ENCODE data around the gene TMED5. TPM values are rescaled to one million over a fixed set of nuclear protein-coding genes. Genes with fewer than 3 reads are reported as not detected.

The TMED5 gene
- total and polyA plus RNA-seq, 2 experiments from 2014 or later = 15.5 to 26.5 TPM

DNA sequence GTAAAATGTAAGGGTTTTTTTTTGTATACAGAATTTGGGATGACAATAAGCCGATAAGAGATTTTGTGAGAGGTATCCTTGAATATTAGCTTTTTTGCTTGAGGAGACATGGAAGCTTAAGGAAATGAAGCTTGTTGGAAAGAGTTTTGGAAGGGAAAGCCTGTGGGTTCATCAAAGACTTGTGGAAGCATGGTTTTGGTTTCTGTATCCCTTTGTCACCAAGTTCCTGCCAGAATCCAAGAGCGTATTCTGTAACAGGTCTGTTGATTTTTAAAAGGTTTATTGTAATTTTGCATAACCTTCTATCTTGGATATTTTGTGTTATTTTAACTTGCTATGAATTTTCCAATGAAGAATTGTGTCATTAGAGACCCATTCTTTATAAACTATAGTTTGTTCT, 38.1 kb downstream of the TMED5 start:
- Histone ChIP-seq H3K4me3 (no peak overlapping the region), H3K27ac (no peak overlapping the region), H3K27me3 (no peaks in the 10 kb centered on the region), H3K36me3 (peaks cover 33% of the 10 kb centered on the region), H3K9me3 (ENCODE audit: low read depth) (no peaks in the 10 kb centered on the region), H3K4me1 (ENCODE audit: low read depth) (peaks cover 1% of the 10 kb centered on the region)
- TF ChIP-seq, protein P1, sequence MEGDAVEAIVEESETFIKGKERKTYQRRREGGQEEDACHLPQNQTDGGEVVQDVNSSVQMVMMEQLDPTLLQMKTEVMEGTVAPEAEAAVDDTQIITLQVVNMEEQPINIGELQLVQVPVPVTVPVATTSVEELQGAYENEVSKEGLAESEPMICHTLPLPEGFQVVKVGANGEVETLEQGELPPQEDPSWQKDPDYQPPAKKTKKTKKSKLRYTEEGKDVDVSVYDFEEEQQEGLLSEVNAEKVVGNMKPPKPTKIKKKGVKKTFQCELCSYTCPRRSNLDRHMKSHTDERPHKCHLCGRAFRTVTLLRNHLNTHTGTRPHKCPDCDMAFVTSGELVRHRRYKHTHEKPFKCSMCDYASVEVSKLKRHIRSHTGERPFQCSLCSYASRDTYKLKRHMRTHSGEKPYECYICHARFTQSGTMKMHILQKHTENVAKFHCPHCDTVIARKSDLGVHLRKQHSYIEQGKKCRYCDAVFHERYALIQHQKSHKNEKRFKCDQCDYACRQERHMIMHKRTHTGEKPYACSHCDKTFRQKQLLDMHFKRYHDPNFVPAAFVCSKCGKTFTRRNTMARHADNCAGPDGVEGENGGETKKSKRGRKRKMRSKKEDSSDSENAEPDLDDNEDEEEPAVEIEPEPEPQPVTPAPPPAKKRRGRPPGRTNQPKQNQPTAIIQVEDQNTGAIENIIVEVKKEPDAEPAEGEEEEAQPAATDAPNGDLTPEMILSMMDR (IDR thresholded peaks at IDR 0.05; ENCODE audit: low read depth, low read length) = no peak
- no peak for DNase-seq (ENCODE audit: low read depth in 1 of 2, low spot score in 1 of 2)

DNA sequence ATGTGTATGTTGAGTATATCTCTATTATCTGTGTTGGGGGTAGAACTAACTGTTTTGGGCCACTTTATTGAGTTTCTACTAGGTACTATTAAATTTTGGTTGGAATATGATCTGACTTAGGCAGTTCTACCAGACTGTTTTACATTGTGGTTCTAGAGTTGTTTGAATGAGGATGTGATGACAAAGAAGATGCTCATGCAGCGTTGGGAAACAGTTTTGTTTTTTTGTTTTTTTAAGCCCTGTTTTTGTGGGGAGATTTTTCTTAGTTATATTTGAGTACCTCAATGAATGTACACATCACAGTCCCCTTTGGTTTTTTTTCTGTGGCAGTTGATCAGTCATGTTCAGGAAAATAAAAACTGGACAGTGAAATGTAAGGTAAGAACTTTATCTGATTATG, 40.1 kb downstream of the TMED5 start:
- Histone ChIP-seq H3K27ac (no peak overlapping the region), H3K36me3 (peaks cover 52% of the 10 kb centered on the region), H3K27me3 (no peaks in the 10 kb centered on the region), H3K9me3 (ENCODE audit: low read depth) (no peaks in the 10 kb centered on the region), H3K4me1 (ENCODE audit: low read depth) (no peaks in the 10 kb centered on the region), H3K4me3 (no peak overlapping the region)
- DNase-seq (ENCODE audit: low read depth in 1 of 2, low spot score in 1 of 2) = no peak
- TF ChIP-seq, protein P1 (IDR thresholded peaks at IDR 0.05; ENCODE audit: low read depth, low read length) = no peak

DNA sequence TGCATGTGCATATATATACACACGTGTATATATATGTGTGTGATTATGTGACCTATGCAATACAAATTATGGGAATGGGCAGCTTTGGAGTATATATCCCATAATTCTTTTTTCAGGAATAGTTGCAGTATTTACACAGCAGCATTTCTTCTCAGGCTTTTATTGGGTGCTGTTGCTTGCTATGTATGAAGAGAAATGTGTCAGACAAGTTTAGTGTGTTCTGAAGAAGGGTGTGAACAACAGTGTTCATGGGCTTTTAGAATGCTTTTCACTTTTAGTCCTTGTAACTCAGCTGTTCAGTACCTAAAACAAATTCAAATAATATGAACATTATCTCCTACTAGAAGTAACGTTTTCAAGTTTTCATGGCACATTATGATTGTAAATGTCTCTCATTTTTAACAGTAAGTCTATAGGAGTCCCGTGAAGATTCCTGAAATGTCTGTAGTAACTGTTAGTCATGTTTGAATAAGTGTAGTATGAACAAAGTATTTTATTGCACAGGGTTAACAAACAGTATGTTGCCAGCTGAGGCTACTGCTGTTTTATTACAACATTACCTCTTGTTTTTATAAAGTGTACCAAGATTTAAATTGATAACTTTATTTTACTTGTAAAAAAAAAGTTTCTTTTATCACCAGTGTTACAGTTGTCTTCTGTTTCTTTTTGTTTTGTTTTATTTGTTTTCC, 42.5 kb downstream of the TMED5 start:
- Histone ChIP-seq H3K27ac (no peak overlapping the region), H3K4me1 (ENCODE audit: low read depth) (no peaks in the 10 kb centered on the region), H3K27me3 (no peaks in the 10 kb centered on the region), H3K4me3 (no peak overlapping the region), H3K36me3 (peaks cover 62% of the 10 kb centered on the region), H3K9me3 (ENCODE audit: low read depth) (no peaks in the 10 kb centered on the region)
- TF ChIP-seq, protein P1 (IDR thresholded peaks at IDR 0.05; ENCODE audit: low read depth, low read length) = no peak
- DNase-seq (ENCODE audit: low read depth in 1 of 2, low spot score in 1 of 2) = no peak

DNA sequence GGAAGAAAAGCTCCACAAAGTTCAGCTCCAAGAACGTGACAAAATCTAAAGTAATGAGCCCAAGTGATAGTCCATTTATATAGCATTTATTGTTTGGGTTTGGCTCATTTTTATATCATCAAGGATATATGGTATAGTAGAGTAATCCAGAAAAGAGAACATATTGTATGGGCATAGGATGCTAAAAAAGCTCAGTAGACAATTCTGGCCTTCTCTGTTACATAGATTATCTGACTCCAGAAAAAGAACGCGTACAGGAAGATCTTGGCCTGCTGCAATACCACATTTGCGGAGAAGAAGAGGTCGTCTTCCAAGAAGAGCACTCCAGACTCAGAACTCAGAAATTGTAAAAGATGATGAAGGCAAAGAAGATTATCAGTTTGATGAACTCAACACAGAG, 43.8 kb downstream of the TMED5 start:
- H3K27ac ChIP-seq = no peak overlapping the region
- no peak for DNase-seq (ENCODE audit: low read depth in 1 of 2, low spot score in 1 of 2)
- TF ChIP-seq, protein P1 (IDR thresholded peaks at IDR 0.05; ENCODE audit: low read depth, low read length) = no peak
- H3K36me3 ChIP-seq = peaks cover 60% of the 10 kb centered on the region
- H3K27me3 ChIP-seq = no peaks in the 10 kb centered on the region
- H3K9me3 ChIP-seq (ENCODE audit: low read depth) = no peaks in the 10 kb centered on the region
- no peak overlapping the region for H3K4me3 ChIP-seq
- no peaks in the 10 kb centered on the region for H3K4me1 ChIP-seq (ENCODE audit: low read depth)

DNA sequence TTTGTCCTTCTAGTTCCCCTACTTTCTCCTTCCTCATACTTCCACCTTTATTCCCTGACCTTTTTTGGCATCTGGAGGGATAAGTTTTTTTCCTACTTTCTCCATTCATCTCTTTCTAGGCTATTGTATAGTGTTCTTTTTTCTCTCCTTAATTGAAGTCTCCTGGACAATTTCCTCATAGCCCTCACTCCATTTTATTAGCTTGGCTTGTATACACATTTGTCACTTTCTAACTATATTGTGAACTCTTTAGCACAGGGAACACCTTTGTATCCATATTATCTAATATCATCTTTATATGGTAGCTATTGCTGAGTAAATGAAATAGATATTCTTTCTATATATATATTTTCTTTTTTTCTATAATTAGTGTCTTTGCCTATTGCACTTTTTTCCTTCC, 47.6 kb downstream of the TMED5 start:
- H3K9me3 ChIP-seq (ENCODE audit: low read depth) = no peaks in the 10 kb centered on the region
- DNase-seq (ENCODE audit: low read depth in 1 of 2, low spot score in 1 of 2) = no peak
- peaks cover 34% of the 10 kb centered on the region for H3K36me3 ChIP-seq
- no peak overlapping the region for H3K27ac ChIP-seq
- no peak overlapping the region for H3K4me3 ChIP-seq
- H3K4me1 ChIP-seq (ENCODE audit: low read depth) = peaks cover 13% of the 10 kb centered on the region
- TF ChIP-seq, protein P1 (IDR thresholded peaks at IDR 0.05; ENCODE audit: low read depth, low read length) = no peak
- no peaks in the 10 kb centered on the region for H3K27me3 ChIP-seq
